ENCODE results near the gene FOXA3. TPM values are rescaled to one million over a fixed set of nuclear protein-coding genes. Genes with fewer than 3 reads are reported as not detected.
"Not testable (repeated sequence)": the region's sequence is repeated elsewhere in the genome, so short reads cannot be mapped to it uniquely, and the experiment has no call there.

The FOXA3 gene
- polyA plus RNA-seq, 1 donor, result 0.12 TPM

GRCh38 chr19:45827459-45828093 lies 36.5 kb upstream of the FOXA3 start:
- DNase-seq, result no peak

- DNase-seq, result no peak
These were observed 35.6 kb upstream of the FOXA3 start for GRCh38 chr19:45828523-45828922.

- no peak for DNase-seq
These were observed 35.2 kb upstream of the FOXA3 start for GRCh38 chr19:45828945-45829344.

- no peak for DNase-seq
These were observed 29.2 kb upstream of the FOXA3 start for GRCh38 chr19:45834970-45835369.

GRCh38 chr19:45842198-45842597 lies 21.9 kb upstream of the FOXA3 start:
- DNase-seq, result no peak

GRCh38 chr19:45847663-45848062 lies 16.5 kb upstream of the FOXA3 start:
- DNase-seq, result no peak

- DNase-seq, result no peak
These were observed 15.2 kb upstream of the FOXA3 start for GRCh38 chr19:45848922-45849321.

GRCh38 chr19:45852145-45852750 lies 11.9 kb upstream of the FOXA3 start:
- DNase-seq, result no peak

- no peak for DNase-seq
These were observed 11.1 kb upstream of the FOXA3 start for GRCh38 chr19:45852983-45853382.

GRCh38 chr19:45854167-45854778 lies 9.9 kb upstream of the FOXA3 start:
- no peak for DNase-seq

GRCh38 chr19:45860359-45861259 lies 3.5 kb upstream of the FOXA3 start:
- no peak for DNase-seq

GRCh38 chr19:45862271-45862563 lies 1.9 kb upstream of the FOXA3 start:
- DNase-seq, result no peak

GRCh38 chr19:45862564-45863334 lies 1.4 kb upstream of the FOXA3 start, which contains the start of gene SYMPK:
TSS of gene SYMPK (minus strand) at chr19:45863147. CDS start at chr19:45854495, 8,652 bp downstream.
- peak; percentile 98 for DNase-seq

GRCh38 chr19:45863335-45863839 lies 739 bp upstream of the FOXA3 start:
- no peak for DNase-seq

GRCh38 chr19:45864629-45865082 lies 530 bp downstream of the FOXA3 start:
- DNase-seq, result no peak

GRCh38 chr19:45865269-45865948 lies 1.3 kb downstream of the FOXA3 start:
- no peak for DNase-seq

GRCh38 chr19:45866400-45867176 lies 2.5 kb downstream of the FOXA3 start:
- DNase-seq, result no peak

GRCh38 chr19:45867241-45867640 lies 3.1 kb downstream of the FOXA3 start:
- DNase-seq, result not testable (repeated sequence)

- no peak for DNase-seq
These were observed 6.7 kb downstream of the FOXA3 start for GRCh38 chr19:45870798-45871197.
